ENCODE data around the gene IGLL5.
"Not testable (repeated sequence)": the region's sequence is repeated elsewhere in the genome, so short reads cannot be mapped to it uniquely, and the experiment has no call there.

IGLL5 gene

GRCh38 chr22:22916952-22917290 lies 29.3 kb downstream of the IGLL5 start:
- no peak for DNase-seq

GRCh38 chr22:22917377-22917776 lies 29.8 kb downstream of the IGLL5 start:
- DNase-seq, result no peak

GRCh38 chr22:22918297-22918965 lies 30.8 kb downstream of the IGLL5 start:
- no peak for DNase-seq

DNA sequence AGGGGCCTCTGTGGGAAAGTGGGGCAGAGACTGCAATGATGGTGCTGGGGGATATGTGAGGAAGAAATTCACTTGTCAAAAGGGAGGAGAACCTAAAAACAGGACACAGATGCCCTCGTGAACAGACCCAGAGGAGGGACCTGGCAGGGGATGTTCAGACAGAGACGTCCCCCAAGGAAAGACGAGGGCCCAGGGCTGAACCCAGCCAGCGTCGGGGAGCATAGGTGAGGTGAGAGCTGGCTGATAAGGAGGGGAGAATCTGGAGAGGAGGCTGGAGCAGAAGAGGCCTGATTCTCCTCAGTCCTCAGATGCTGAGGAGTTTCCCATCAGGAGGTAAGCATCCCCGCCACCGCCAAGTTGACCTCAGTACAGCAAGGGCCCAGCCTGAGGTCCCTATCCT lies 31.4 kb downstream of the IGLL5 start:
- no peak for DNase-seq

GRCh38 chr22:22920104-22920654 lies 32.6 kb downstream of the IGLL5 start:
- DNase-seq, result no peak

- no peak for DNase-seq
These were observed 33.4 kb downstream of the IGLL5 start for GRCh38 chr22:22920910-22921550.

- no peak for DNase-seq
These were observed 34.0 kb downstream of the IGLL5 start for GRCh38 chr22:22921575-22921974.

- DNase-seq, result not testable (repeated sequence)
These were observed 34.7 kb downstream of the IGLL5 start for GRCh38 chr22:22922092-22922953.

GRCh38 chr22:22922954-22923319 lies 35.3 kb downstream of the IGLL5 start:
- DNase-seq, result no peak

- no peak for DNase-seq
These were observed 35.8 kb downstream of the IGLL5 start for GRCh38 chr22:22923379-22923778.

- DNase-seq, result no peak
These were observed 36.3 kb downstream of the IGLL5 start for GRCh38 chr22:22923930-22924329.

- DNase-seq, result no peak
These were observed 36.9 kb downstream of the IGLL5 start for GRCh38 chr22:22924369-22925145.

DNA sequence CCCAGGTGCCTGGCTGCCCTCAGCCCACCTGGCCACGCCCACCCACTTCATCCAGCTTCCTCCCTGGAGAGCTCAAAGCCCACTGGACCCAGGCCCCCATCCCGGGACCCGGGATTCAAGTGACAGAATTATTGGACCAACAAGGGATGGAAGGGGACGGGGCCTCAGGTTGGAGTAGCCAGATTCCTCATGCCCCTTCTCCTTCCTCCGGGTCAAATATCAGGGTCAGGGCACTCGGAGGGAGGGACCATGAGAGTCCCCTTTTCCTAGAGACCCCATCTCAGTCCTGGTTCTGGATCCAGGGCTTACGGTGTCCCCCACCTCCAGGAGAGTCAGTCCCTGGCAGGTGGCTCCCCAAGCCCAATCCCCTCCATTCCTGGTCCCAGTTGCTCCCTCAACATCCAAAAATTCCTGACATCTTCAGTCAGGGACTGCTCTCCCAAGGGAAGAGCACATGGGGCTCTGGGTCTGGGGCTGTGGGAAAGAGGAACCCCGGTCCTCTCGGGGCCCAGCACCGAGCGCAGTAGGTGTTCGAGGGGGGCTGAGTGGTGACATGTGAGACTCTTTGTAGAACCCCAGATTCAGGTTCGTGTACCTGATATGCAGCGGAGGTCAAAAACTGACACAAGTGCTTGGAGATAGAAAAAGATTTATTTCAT lies 37.7 kb downstream of the IGLL5 start:
- no peak for DNase-seq

GRCh38 chr22:22925805-22926369 lies 38.3 kb downstream of the IGLL5 start:
- DNase-seq, result no peak

DNA sequence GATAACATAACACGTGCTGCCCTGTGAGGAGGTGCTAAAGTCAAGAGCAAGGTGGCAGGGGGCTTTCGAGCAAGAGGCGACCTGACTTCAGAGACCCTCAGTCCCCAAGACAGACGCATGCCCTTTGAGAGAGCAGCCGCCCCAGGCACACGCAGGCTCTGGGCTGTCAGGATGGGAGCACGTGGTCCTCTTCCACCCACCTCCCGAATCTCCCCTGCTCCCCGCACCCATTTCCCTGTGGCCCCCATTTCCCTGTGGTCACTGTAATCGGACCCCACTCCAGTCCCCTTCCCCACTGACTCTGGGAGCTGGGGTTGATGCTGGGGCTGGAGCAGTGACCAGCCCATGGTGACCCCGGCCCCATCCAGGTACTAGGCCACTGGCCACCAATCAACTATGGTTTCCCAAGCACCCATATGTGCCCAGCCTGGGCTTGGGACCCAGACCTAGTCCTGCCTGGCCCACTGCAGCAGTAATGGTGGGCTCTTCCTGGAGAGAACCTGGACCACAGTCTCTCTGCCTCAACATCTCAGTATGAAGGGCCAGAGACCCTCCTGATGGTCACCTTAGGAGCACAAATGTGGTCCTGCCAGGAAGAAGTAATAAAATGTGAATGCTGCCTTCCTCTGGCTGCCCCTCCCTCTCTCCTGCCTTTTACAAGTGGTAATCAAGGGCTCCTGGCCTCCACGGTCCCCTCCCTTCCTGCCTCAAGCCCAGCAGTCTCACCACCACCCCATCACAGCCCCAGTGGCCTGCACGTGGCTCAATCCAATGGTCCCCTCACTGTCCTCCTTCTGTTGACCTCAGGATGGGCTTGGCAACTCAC lies 39.0 kb downstream of the IGLL5 start:
- DNase-seq, result no peak

DNA sequence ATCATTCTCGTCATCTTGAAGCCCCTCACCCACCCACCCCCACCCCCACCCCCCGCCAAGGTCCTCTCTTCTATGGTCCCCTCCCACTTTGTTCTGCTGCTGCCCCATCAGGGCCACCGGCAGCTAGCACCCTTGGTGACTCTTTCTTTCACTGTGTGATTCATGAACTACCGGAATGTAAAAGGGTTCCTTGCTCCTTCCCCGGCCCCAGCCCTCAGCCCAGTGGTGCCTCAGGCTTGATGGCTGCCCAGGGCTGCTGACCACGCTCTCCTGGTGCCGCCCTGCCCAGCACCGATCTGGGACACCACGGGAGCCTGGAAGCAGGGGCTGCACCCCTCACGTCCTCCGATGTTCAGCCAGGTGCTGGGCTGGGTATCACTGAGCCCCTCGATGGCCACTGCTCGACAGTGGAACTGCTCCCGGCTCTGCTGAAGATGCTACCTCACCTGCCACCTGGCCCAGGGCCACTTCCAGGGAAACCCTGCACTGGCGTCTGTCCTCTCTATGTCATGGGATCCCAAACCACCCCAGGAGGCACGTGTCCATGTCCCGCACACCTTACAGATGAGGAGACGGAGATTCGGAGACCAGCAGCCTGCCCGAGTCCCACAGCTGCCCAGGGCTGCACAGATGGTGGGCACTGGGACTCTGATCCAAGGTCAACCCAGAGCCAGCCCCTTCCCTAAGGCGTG lies 39.7 kb downstream of the IGLL5 start:
- no peak for DNase-seq

DNA sequence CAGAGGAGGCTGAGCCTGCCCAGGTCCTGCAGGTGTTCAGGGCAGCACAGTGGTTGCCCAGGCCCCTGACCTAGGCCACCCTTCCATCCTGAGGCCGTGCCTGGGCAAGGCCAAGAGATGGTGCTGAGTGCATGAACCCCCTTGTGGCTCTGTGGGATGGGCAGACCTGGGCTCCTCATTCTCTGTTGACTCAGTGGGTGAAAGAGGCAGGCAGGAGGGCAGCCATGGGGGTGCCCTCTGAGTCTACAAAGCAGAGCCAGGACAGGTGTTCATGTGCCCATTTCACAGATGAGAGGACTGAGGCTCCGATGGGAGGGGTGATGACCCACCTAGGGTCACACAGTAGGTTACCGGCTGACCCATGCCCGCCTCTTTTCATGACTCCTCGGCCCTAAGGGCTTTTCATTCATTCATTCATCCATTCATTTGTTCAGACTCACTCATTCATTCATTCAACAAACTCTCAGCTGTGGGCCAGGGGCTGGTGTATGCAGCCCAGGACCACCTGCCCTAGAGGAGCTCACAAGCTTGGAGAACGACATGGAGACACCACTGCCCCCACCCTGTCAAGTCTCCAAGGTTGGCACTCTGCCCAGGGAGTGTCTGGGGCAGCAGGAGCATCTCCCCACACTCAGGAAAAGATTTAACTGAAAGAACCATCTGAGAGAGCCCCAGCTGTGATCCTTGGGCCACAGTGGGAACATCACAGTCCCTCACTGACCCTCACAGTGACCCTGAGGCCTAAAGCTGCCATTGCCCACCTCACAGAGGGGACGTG lies 40.5 kb downstream of the IGLL5 start:
- peak; percentile 9 for DNase-seq

DNA sequence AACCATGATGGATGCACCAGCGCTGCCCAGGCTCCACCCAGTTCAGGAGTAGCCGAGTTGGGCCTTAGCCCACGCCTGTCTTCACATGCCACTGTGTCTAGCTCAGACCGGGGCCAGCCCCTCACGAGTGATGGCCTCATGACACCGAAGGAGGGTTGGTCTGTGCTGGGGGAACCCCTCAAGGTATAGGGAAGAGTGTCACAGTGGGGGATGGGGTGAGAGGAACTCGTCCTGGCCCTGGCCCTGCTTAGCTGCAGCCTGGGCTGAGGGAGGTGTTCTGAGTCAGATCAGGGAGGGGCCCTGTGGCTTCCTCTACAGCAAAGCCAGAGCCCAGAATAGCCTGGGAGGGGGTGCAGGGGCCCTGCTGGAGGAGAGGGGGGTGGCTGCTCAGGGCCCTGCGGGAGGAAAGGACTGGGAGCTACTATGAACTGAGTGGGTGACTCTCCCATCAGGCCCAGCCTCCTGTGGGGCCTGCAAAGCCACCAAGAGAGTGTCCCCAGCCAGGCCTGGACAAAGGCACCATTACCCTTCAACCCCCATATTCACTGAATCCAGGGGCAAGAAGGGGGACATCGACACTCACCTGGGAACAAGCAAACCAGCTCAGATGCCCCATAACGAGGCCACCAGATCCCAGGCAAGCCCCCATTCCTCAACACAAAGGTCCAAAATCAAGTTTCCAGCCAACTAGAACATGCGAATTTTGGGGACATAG lies 41.2 kb downstream of the IGLL5 start:
- peak; percentile 67 for DNase-seq
